K562 (cell line): ENCODE data around the gene ZNF189. TPM values are rescaled to one million over a fixed set of nuclear protein-coding genes. Genes with fewer than 3 reads are reported as not detected.

Experiments
- ATAC-seq: fragments of 200-7000 bp; cut with Tn5 transposase; 3 replicates; pipeline ENCODE4 v1.9.1; 2020; ENCODE audit warnings: moderate library complexity
- BruUV-seq: library from RNA; stranded (reverse); fragments of 400-500 nt; replicated peaks from 2 replicates; lab custom pipeline; 2021; lab: Mats Ljungman, UMichigan
- CTCF ChIA-PET: fragments of 300-600 bp; formaldehyde crosslinking; extraction: SDS; loops from one replicate; lab custom pipeline; 2021; ENCODE audit warnings: low intra/inter-chr PET ratio; lab: Yijun Ruan, JAX
- POLR2A ChIA-PET: fragments of 300-600, 350-650 bp; sonication (Branson Sonifier 250); formaldehyde crosslinking; extraction: SDS; loops from one replicate; lab custom pipeline; 2021; ENCODE audit warnings: antibody characterized with exemption, inconsistent platforms; lab: Yijun Ruan, JAX
- DNase-seq, 4 experiments: peaks; one replicate each; pipeline versions ENCODE4 v3.0.0 to v3.0.0-alpha.2; 2011 to 2018; ENCODE audit warnings: low spot score in 3 of 4, mixed read lengths in 3 of 4; ENCODE audit errors: extremely low read depth in 1 of 4
- FAIRE-seq: peaks from 2 replicates; lab custom pipeline; 2011; peaks lifted over from hg19 to GRCh38; lab: Jason Lieb, UNC
- H2AFZ ChIP-seq: 2 replicates; pipeline ENCODE4 v1.6.0; 2011; ENCODE audit warnings: low read depth, low read length, control low read depth, inconsistent platforms
- H3K27ac ChIP-seq: fragments of 200-600 bp; 3 replicates; pipeline ENCODE4 v1.8.0; 2011; ENCODE audit warnings: low read depth, mild to moderate bottlenecking, control low read depth, inconsistent platforms, low read length, moderate library complexity, mixed read lengths; ENCODE audit errors: extremely low read depth
- H3K27me3 ChIP-seq, 2 experiments: fragments of 300-600 bp in 1 of 2; 2 replicates in 1 of 2; 3 replicates in 1 of 2; pipeline versions ENCODE4 v1.6.0 to v1.8.0; 2011; ENCODE audit warnings: inconsistent platforms in 2 of 2, low read length in 2 of 2, mild to moderate bottlenecking in 1 of 2, mixed read lengths in 1 of 2, moderate library complexity in 1 of 2; ENCODE audit not compliant: control insufficient read depth in 2 of 2, insufficient read depth in 2 of 2
- H3K36me3 ChIP-seq: fragments of 300-600 bp; 3 replicates; pipeline ENCODE4 v1.8.0; 2011; ENCODE audit warnings: mild to moderate bottlenecking, low read length, inconsistent platforms; ENCODE audit not compliant: control insufficient read depth, insufficient read depth
- H3K4me1 ChIP-seq, 2 experiments: fragments of 200-600 bp in 1 of 2; replicated peaks in 1 of 2; 2 replicates in 1 of 2; 3 replicates in 1 of 2; pipeline versions ENCODE4 v1.5.1 to v1.8.0; 2011; ENCODE audit warnings: inconsistent platforms in 2 of 2, low read length in 2 of 2, mild to moderate bottlenecking in 1 of 2, mixed read lengths in 1 of 2, moderate library complexity in 1 of 2; ENCODE audit not compliant: control insufficient read depth in 2 of 2, insufficient read depth in 2 of 2
- H3K4me2 ChIP-seq: 2 replicates; pipeline ENCODE4 v1.6.1; 2011; ENCODE audit warnings: low read length, control low read depth, inconsistent platforms, mixed read lengths; ENCODE audit not compliant: insufficient read depth
- H3K4me3 ChIP-seq: fragments of 200-600 bp; sonication (generic), shearing (Covaris generic); 2 replicates; pipeline ENCODE4 v1.5.1; 2016; ENCODE audit warnings: control low read depth, inconsistent platforms
- H3K79me2 ChIP-seq: fragments of 200-600 bp; 3 replicates; pipeline ENCODE4 v1.8.0; 2011; ENCODE audit warnings: low read length, inconsistent platforms; ENCODE audit not compliant: control insufficient read depth, insufficient read depth
- H3K9ac ChIP-seq, 2 experiments: 2 replicates each; pipeline versions ENCODE4 v1.6.0 to v1.6.1; 2011; ENCODE audit warnings: low read depth in 2 of 2, low read length in 2 of 2, control low read depth in 1 of 2, inconsistent platforms in 1 of 2, mild to moderate bottlenecking in 1 of 2, mixed read lengths in 1 of 2; ENCODE audit not compliant: insufficient read depth in 1 of 2
- H3K9me1 ChIP-seq: one replicate; pipeline ENCODE4 v1.6.0; 2011; ENCODE audit warnings: inconsistent platforms, mild to moderate bottlenecking, low read length, moderate library complexity; ENCODE audit not compliant: control insufficient read depth, insufficient read depth
- H3K9me3 ChIP-seq: replicated peaks from 2 replicates; pipeline ENCODE4 v1.5.1; 2011; ENCODE audit warnings: low read depth, low read length, inconsistent platforms; ENCODE audit not compliant: control insufficient read depth, insufficient read depth
- H4K20me1 ChIP-seq: replicated peaks from 2 replicates; pipeline ENCODE4 v1.6.1; 2011; ENCODE audit warnings: low read length, inconsistent platforms, mixed read lengths; ENCODE audit not compliant: control insufficient read depth, insufficient read depth
- CHAMP1 ChIP-seq: fragments of 450-650 bp; IDR thresholded peaks from 2 replicates; pipeline ENCODE4 v1.6.1; 2016; ENCODE audit warnings: mild to moderate bottlenecking
- E2F3 ChIP-seq: fragments of 250-450 bp; sonication (Bioruptor Pico); IDR thresholded peaks from 2 replicates; pipeline ENCODE4 v1.4.0; 2020; ENCODE audit warnings: mild to moderate bottlenecking
- IRF2 ChIP-seq: sonication (generic); formaldehyde crosslinking; IDR thresholded peaks from 2 replicates; pipeline ENCODE4 v1.8.1; 2022; ENCODE audit warnings: mild to moderate bottlenecking, missing genetic modification reagents
- MTF1 ChIP-seq: fragments of 250-450 bp; sonication (Bioruptor Pico); IDR thresholded peaks from 2 replicates; pipeline ENCODE4 v1.9.0; 2021; ENCODE audit warnings: moderate library complexity, mild to moderate bottlenecking, inconsistent platforms, borderline replicate concordance
- SREBF2 ChIP-seq: sonication (generic); formaldehyde crosslinking; IDR thresholded peaks from 2 replicates; pipeline ENCODE4 v1.4.0; 2020; ENCODE audit warnings: mild to moderate bottlenecking, missing genetic modification reagents
- XRCC3 ChIP-seq: fragments of 450-650 bp; IDR thresholded peaks from 2 replicates; pipeline ENCODE4 v1.6.1; 2017; ENCODE audit warnings: mild to moderate bottlenecking, moderate library complexity
- ZNF311 ChIP-seq: fragments of 250-450 bp; sonication (Bioruptor Pico); IDR thresholded peaks from 2 replicates; pipeline ENCODE4 v1.4.0; 2020; ENCODE audit warnings: mild to moderate bottlenecking, moderate library complexity
- ZNF77 ChIP-seq: fragments of 250-450 bp; sonication (Bioruptor Pico); IDR thresholded peaks from 2 replicates; pipeline ENCODE4 v1.5.0; 2020
- WGBS: fragments of 100-300 bp; shearing (Covaris generic); methylation state at CpG from one replicate; pipeline ENCODE4 v1.1.6; 2016; ENCODE audit warnings: low coverage, mixed read lengths; ENCODE audit not compliant: insufficient coverage; ENCODE audit errors: missing lambda C conversion rate; 5-methylcytosine and 5-hydroxymethylcytosine counted together
- in situ Hi-C: fragments of 300-500 bp; cut with MboI; formaldehyde crosslinking; loops from 4 replicates; pipeline ENCODE4 v1.15.0; 2018; ENCODE audit warnings: inconsistent platforms, mixed read lengths
- intact Hi-C: fragments of 100-400 bp; cut with micrococcal nuclease; formaldehyde crosslinking; loops from 2 replicates; pipeline ENCODE4 v1.14.2; 2022
- polyA plus RNA-seq, 8 experiments: library from polyadenylated mRNA; depleted of rRNA in 4 of 8; stranded (reverse) in 5 of 8; unstranded in 3 of 8; fragments of >200 nt; fragmentation: Nextera tagmentation in 2 of 8; fragmentation: Illumina TruSeq in 1 of 8; extraction: Ambion mirVana in 2 of 8; extraction: Trizol in 1 of 8; gene quantifications; 2 replicates each; pipeline versions ENCODE4 v1.2.1 to v1.2.3, GENCODE V29; 2011 to 2014; ENCODE audit warnings: inconsistent platforms in 1 of 8, missing spikeins in 1 of 8
- total RNA-seq, 7 experiments: library from RNA; depleted of rRNA in 6 of 7; stranded (reverse); fragments of >200 nt in 6 of 7; fragmentation: Illumina TruSeq in 2 of 7; extraction: Trizol in 2 of 7; gene quantifications; 2 replicates each; pipeline versions ENCODE4 v1.2.1 to v1.2.3, GENCODE V29; 2011 to 2021; ENCODE audit warnings: low replicate concordance in 1 of 7
- TF ChIP-seq, protein P1 (sequence below), 2 experiments: fragments of 450-650 bp in 1 of 2; sonication (generic) in 1 of 2; formaldehyde crosslinking in 1 of 2; IDR thresholded peaks; 2 replicates each; pipeline versions ENCODE4 v1.7.1 to v1.9.0; 2016 to 2022; ENCODE audit warnings: inconsistent platforms in 1 of 2, mild to moderate bottlenecking in 1 of 2, missing genetic modification reagents in 1 of 2
- TF ChIP-seq, protein P2 (sequence below): fragments of 450-650 bp; formaldehyde crosslinking; IDR thresholded peaks from 2 replicates; pipeline ENCODE4 v1.4.0; 2020; ENCODE audit warnings: mild to moderate bottlenecking, mixed read lengths

The ZNF189 gene
- total and polyA plus RNA-seq, 9 of the 15 experiments (the other 6 are each of a cell fraction or from before 2014, with no cell fraction given): 2.4 to 15.3 (median 6.4) TPM

DNA sequence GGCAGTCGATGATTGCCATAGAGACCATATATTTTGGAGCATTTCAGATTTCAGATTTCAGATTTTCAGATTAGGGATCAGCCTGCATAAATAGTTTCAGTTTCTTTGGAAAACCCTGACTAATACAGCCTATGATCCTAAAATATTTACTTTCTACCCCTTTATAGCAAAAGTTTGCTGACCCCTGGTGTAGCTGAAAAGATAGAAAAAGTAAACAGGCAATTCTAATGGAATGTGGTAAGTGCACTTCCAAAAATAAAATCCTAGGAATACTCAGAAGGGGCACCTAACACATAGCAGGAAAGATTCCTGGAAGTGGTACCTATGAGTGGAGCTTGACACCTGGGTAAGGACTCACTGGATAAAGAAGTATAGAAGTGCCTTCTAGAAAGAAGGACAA is 48.4 kb upstream of the ZNF189 start:
- POLR2A ChIA-PET: interaction anchor here (0.8 to 1.5 kb wide), 2 partner anchors 22 to 921 kb away, joined by 3 to 5 read pairs; no protein-coding TSS in a partner anchor
- BruUV-seq: no TSS peak
- intact Hi-C loops: no loop called here
- Histone ChIP-seq H3K36me3 (no peaks in the 10 kb centered on the region), H2AFZ (no peak overlapping the region), H3K4me1 (peaks cover 0 to 5% of the 10 kb centered on the region in 2 experiments; a peak in 3 of 5 replicates), H3K9ac (no peak overlapping the region), H3K79me2 (no peaks in the 10 kb centered on the region), H3K27ac (no peak overlapping the region), H4K20me1 (no peaks in the 10 kb centered on the region), H3K27me3 (no peaks in the 10 kb centered on the region), H3K9me3 (no peaks in the 10 kb centered on the region), H3K4me2 (no peak overlapping the region), H3K4me3 (no peak overlapping the region), H3K9me1 (no peaks in the 10 kb centered on the region)
- TF ChIP-seq CHAMP1 (no peak), SREBF2 (no peak), ZNF77 (CRISPR knock-in tag) (no peak), IRF2 (CRISPR knock-in tag) (no peak), E2F3 (no peak), ZNF311 (CRISPR knock-in tag) (no peak), XRCC3 (no peak), MTF1 (no peak)
- TF ChIP-seq, protein P1, sequence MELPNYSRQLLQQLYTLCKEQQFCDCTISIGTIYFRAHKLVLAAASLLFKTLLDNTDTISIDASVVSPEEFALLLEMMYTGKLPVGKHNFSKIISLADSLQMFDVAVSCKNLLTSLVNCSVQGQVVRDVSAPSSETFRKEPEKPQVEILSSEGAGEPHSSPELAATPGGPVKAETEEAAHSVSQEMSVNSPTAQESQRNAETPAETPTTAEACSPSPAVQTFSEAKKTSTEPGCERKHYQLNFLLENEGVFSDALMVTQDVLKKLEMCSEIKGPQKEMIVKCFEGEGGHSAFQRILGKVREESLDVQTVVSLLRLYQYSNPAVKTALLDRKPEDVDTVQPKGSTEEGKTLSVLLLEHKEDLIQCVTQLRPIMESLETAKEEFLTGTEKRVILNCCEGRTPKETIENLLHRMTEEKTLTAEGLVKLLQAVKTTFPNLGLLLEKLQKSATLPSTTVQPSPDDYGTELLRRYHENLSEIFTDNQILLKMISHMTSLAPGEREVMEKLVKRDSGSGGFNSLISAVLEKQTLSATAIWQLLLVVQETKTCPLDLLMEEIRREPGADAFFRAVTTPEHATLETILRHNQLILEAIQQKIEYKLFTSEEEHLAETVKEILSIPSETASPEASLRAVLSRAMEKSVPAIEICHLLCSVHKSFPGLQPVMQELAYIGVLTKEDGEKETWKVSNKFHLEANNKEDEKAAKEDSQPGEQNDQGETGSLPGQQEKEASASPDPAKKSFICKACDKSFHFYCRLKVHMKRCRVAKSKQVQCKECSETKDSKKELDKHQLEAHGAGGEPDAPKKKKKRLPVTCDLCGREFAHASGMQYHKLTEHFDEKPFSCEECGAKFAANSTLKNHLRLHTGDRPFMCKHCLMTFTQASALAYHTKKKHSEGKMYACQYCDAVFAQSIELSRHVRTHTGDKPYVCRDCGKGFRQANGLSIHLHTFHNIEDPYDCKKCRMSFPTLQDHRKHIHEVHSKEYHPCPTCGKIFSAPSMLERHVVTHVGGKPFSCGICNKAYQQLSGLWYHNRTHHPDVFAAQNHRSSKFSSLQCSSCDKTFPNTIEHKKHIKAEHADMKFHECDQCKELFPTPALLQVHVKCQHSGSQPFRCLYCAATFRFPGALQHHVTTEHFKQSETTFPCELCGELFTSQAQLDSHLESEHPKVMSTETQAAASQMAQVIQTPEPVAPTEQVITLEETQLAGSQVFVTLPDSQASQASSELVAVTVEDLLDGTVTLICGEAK (IDR thresholded peaks at IDR 0.05): no peak
- TF ChIP-seq, protein P1 (CRISPR knock-in tag; IDR thresholded peaks at IDR 0.05): no peak
- TF ChIP-seq, protein P2, sequence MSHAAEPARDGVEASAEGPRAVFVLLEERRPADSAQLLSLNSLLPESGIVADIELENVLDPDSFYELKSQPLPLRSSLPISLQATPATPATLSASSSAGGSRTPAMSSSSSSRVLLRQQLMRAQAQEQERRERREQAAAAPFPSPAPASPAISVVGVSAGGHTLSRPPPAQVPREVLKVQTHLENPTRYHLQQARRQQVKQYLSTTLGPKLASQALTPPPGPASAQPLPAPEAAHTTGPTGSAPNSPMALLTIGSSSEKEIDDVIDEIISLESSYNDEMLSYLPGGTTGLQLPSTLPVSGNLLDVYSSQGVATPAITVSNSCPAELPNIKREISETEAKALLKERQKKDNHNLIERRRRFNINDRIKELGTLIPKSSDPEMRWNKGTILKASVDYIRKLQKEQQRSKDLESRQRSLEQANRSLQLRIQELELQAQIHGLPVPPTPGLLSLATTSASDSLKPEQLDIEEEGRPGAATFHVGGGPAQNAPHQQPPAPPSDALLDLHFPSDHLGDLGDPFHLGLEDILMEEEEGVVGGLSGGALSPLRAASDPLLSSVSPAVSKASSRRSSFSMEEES: no peak
- CTCF ChIA-PET: no interaction called here
- in situ Hi-C loops: no loop called here
- DNase-seq: no peak
- no peak for ATAC-seq
- no peak for FAIRE-seq
- 7% methylated on average over 1 of the region's 1 CpG for WGBS
